GM19328 (cell line): ENCODE measurements around the gene SURF2.
A peak's percentile ranks its signal among the peaks of the same experiment; 100 is the strongest.

ENCODE experiments used
- ATAC-seq: cut with Tn5 transposase; IDR thresholded peaks from one replicate; pipeline ENCODE4 v1.9.1; 2021; ENCODE audit warnings: mild to moderate bottlenecking, moderate library complexity; ENCODE audit not compliant: unreplicated experiment

Gene SURF2

GRCh38 chr9:133353548-133353947, 2.8 kb upstream of the SURF2 start:
- ATAC-seq = no peak

DNA sequence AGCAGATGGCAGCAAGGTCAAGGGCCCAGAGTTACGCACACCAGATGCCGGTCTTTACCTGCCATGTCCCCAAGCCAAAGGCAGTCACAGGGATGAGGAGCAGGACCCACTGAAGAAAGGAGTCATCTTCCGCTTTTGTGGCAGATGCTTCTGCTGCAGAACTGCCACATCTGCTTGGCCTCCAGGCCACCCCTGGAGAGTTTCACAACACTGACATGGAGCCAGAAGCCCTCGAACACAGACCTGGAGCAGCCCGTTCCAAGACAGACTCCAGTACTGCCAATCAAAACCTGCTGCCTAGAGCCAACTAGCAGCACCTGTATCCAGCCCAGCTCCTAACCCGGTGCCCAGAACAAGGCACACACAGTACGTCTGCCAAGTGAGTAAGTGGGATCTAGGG, 1.6 kb upstream of the SURF2 start:
- no peak for ATAC-seq

- ATAC-seq = peak; percentile 24
Measured at GRCh38 chr9:133355881-133356357, 431 bp upstream of the SURF2 start.

GRCh38 chr9:133357656-133358055, 1.3 kb downstream of the SURF2 start:
- ATAC-seq = no peak

- no peak for ATAC-seq
Measured at GRCh38 chr9:133359399-133360175, 3.2 kb downstream of the SURF2 start.

DNA sequence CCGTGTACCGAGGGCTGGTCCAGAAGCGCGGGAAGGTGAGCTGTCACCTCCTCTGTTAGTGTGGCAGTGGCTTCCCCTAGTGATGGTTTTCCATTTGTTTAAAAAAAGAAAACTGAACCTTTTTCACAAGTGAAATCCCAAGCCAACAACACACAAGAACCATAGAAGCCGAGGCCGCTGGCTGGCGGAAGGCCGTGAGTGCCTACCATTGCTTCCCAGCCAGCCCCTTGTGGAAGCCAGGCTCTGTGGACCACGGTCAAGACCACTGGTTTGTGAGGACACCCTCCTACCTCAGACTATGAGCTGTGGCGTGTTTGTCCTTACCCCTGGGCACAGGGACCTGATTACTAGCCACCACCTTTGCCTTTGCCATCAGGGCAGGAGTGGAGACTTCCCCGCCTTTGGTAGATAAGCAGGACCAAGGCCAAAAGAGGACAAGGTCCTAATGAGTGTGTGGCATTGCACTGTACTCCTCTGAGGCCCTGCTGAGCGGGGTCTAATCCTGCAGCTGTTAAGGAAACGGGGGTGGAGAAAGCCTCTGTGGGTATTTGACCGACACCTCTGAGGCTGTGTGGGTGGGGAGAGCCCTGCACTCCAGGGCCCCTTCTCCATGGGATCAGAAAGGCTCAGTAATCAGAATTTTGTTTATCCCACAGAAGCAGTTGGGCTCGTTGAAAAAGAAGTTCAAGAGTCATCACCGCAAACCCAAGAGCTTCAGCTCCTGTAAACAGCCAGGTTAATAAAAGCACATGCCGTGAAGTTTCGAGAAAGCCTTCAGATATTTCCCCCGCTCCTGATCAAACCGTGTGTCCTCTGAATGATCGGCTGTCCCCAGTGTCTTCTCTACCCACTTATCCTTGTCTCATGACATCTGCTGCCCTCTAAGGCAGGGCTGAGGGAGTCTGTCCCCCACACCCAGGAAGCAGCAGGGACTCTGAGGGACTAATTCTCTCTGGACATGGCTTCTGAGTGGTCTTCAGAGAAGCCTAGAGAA, 4.3 kb downstream of the SURF2 start:
- ATAC-seq = no peak

- no peak for ATAC-seq
Measured at GRCh38 chr9:133361507-133362092, 5.2 kb downstream of the SURF2 start.

GRCh38 chr9:133362359-133363044, 6.2 kb downstream of the SURF2 start:
- ATAC-seq = no peak

- ATAC-seq = no peak
Measured at GRCh38 chr9:133366435-133366834, 10.1 kb downstream of the SURF2 start.

DNA sequence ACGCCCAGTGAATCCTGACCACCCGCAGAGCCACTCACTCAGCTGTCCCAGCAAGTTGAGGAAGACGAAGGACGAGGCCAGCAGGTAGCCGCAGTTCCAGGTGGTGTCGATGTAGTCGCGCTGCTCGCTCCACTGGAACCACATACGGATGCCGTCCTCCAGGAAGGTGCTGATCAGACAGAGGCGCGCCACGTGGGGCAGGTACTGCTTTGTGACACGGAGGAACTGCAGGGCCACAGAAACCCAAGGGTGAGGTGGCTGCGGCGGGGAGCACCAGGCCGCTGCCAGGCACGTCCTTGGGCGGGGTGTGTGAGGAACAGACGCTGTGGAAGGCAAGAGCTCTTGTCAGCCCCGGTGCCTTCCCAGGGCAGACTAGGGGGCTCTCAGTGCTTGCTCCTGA, 10.9 kb downstream of the SURF2 start:
- no peak for ATAC-seq

GRCh38 chr9:133367778-133368177, 11.4 kb downstream of the SURF2 start:
- no peak for ATAC-seq

DNA sequence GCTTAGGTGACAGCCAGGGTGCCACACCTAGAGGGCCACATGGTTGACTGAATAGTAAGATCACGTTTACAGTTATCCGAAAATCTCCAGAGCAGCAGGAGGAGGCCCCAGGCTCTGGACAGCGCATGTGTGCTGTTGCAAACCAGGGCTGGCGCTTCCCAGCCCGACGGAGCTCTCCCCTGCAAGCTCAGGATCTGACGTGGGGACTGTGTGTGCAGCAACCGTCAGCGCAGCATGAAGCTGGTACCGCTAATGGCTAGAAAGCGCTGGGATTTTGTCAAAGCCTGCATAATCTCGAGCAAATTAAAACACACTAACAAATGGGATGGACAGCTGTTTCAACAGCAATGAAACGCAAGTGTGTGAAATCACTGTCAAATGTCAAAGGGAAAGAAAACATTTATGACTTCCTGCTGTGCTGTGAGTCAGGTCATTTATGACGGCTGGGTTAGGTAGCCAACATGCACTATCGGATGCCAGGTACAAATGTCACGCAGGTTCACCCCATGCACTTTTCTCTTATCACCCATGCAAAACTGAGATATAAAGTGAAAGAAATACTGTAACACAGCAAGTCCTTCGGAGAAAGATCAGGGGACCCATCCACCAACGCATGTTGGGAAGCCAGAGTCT, 12.0 kb downstream of the SURF2 start:
- ATAC-seq = no peak

DNA sequence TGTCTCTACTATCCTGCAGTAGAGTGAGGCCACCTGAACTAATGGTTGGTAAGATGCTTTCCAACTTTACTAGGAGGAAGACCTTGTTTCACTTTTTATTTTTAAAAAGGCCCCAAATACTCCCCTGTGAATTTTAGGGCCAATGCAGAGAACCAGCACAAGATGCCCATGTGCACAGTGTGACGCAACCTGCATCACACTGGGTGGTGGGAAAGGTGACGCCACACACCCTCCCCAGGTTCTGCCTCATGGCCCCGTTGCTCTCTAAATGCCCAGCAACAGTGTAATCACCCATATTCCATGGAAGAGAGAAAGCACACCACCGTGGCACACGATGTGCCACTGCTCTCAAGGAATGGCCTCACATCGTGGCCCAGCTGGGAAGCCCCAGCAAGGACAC, 13.1 kb downstream of the SURF2 start:
- ATAC-seq = no peak

GRCh38 chr9:133369933-133370332, 13.6 kb downstream of the SURF2 start:
- no peak for ATAC-seq

DNA sequence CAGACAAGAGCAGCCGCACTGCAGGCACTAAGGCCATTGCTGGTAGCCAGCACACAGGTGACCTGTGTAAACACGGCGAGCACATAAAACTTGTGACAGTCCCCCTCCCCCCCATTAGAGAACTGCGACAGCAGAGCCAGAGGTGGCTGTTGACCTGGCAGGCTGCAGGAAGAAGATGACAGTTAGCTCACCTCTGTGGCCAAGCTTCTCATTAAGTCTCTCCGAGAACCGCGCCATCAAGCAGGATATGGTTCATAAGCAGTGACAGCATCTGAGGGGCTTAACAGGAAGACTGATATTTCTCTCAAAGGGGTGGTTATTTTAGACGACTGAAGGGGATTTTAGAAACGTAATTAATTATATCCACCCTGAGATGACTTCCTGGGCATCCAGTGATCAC, 14.3 kb downstream of the SURF2 start:
- ATAC-seq = no peak

DNA sequence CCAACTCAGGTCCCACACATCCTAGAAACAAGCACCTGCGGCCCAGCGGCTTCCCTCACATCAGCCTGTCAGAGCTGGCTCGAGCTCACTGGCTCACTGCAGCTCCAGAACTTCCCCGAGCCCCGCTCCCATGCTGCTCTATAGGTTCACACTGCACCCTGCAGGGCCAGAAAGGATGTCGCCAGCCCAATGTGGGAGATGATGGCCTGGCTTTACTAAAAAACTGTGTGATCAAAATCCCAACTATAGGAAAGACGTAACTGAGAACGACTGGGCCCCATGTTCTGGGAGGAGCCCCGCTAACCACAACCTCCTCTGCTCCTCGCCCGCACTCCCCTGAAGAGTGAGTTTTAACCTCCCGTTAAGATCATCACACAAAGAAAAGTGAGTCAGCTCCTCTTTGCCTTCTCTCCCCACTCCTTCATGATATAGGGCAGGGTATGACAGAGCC, 14.9 kb downstream of the SURF2 start:
- ATAC-seq = no peak

GRCh38 chr9:133372144-133372543, 15.8 kb downstream of the SURF2 start:
- no peak for ATAC-seq

DNA sequence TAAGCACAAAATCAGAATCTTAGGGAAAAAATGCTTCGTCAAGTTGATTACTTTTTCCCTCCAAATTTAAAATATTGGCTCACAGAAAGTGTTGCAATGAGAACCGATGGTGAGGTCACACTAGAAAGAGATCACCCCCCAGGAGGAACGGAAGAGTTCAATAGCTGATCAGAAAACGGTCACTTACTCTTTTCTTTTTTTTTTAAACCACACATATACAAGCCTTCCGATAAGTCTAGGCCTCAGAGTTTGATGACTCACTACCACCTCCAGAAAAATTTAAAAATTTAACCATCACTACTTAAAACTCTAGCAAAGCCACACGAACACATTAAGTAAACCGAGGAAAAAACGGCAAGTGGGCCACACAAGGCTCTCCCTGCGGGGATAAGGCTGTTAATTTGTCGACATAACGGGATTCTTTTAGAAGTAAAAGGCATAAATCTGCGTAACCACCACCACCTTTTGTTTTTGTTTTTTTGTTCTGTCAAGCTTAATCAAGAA, 18.3 kb downstream of the SURF2 start:
- no peak for ATAC-seq

DNA sequence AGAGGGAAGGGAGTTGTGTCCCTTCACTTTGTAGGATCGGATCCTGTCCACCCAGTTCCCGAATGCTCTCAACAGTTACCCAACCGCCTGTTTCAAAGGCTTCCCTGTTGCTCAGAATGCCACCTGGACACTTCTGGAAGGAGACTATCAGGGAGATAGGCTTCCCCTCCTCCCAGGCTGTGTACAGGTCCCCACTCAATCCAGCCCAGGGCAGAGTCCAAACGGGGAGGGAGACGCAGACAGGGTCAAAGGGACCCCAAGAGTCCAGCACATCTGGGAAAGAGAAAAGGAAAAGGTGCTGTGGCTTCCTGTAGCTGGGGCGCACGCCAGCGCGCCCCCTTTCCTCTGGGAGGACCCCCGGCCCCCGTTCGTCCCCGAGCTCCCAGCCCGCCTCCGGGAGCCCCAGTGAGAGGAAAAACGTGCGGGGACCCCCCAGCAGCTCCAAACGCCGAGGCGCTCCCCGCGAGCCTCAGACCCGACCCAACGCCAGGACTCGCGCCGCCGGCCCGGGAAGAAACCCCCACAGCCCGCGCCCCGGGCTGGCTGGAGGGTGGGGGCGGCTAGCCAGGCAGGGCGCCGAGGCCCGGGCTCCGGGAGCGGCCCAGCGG, 18.9 kb downstream of the SURF2 start:
- peak; percentile 30 for ATAC-seq
